Measurements from ENCODE around the gene PDE4C.
A peak's percentile ranks its signal among the peaks of the same experiment; 100 is the strongest.

Gene PDE4C

GRCh38 chr19:18252370-18252717 lies 26.1 kb upstream of the PDE4C start:
- H3K4me3 ChIP-seq (ENCODE audit: low read depth, low read length), result no peak overlapping the region
- ChIA-PET CTCF (interaction anchor here (0.6 to 7.5 kb wide), 34 partner anchors 8 to 804 kb away, joined by 3 to 121 read pairs (median 4); partner anchors contain the start of genes ARRDC2, JUND and RAB3A), POLR2A (interaction anchor here (0.5 to 1.7 kb wide), 6 partner anchors 27 to 139 kb away, joined by 3 to 6 read pairs (median 4); partner anchors contain the start of gene JUND)
- H3K36me3 ChIP-seq (ENCODE audit: control insufficient read depth in 2 of 2, insufficient read depth in 1 of 2, low read length in 2 of 2), result no peaks in the 10 kb centered on the region
- no peaks in the 10 kb centered on the region for H3K4me1 ChIP-seq (ENCODE audit: control insufficient read depth, insufficient read depth, low read length)
- H3K9me3 ChIP-seq (ENCODE audit: control insufficient read depth, insufficient read depth, low read depth, low read length), result no peaks in the 10 kb centered on the region
- no peak overlapping the region for H3K27ac ChIP-seq (ENCODE audit: extremely low read depth, low read depth, low read length)
- TF ChIP-seq ZBTB26 (tag by site-specific recombination; optimal IDR thresholded peaks at IDR 0.05) (no peak), ZNF704 (tag by site-specific recombination; IDR thresholded peaks at IDR 0.05) (no peak), ZNF266 (tag by site-specific recombination; IDR thresholded peaks at IDR 0.05; ENCODE audit: low read depth) (no peak), SCRT1 (tag by site-specific recombination; IDR thresholded peaks at IDR 0.05; ENCODE audit: borderline replicate concordance) (no peak), ZNF121 (tag by site-specific recombination; IDR thresholded peaks at IDR 0.05) (0 out of 2 replicates have a peak, but pooled peaks have one; percentile 15), REPIN1 (tag by site-specific recombination; IDR thresholded peaks at IDR 0.05; ENCODE audit: low read depth) (no peak), ZBTB10 (tag by site-specific recombination; IDR thresholded peaks at IDR 0.05) (0 out of 2 replicates have a peak, but pooled peaks have one; percentile 4), KLF7 (tag by site-specific recombination; IDR thresholded peaks at IDR 0.05; ENCODE audit: borderline replicate concordance) (no peak), ZNF341 (tag by site-specific recombination; IDR thresholded peaks at IDR 0.05; ENCODE audit: low read depth) (no peak), ZNF423 (tag by site-specific recombination; IDR thresholded peaks at IDR 0.05) (no peak), ZNF596 (tag by site-specific recombination; IDR thresholded peaks at IDR 0.05) (0 out of 2 replicates have a peak, but pooled peaks have one; percentile 50), ZNF660 (tag by site-specific recombination; IDR thresholded peaks at IDR 0.05) (no peak), PRDM2 (tag by site-specific recombination; IDR thresholded peaks at IDR 0.05; ENCODE audit: borderline replicate concordance) (no peak), ZNF639 (tag by site-specific recombination; IDR thresholded peaks at IDR 0.05) (no peak), WT1 (tag by site-specific recombination; IDR thresholded peaks at IDR 0.05) (no peak), ZNF404 (tag by site-specific recombination; IDR thresholded peaks at IDR 0.05) (no peak), GFI1B (tag by site-specific recombination; IDR thresholded peaks at IDR 0.05) (no peak), SALL2 (tag by site-specific recombination; IDR thresholded peaks at IDR 0.05; ENCODE audit: borderline replicate concordance) (no peak), ZNF776 (tag by site-specific recombination; IDR thresholded peaks at IDR 0.05; ENCODE audit: borderline replicate concordance) (no peak), ZNF221 (tag by site-specific recombination; IDR thresholded peaks at IDR 0.05; ENCODE audit: borderline replicate concordance) (no peak)

Measured in HEK293 (cell line).